ENCODE data around the gene COPB2. TPM values are rescaled to one million over a fixed set of nuclear protein-coding genes. Genes with fewer than 3 reads are reported as not detected.
A peak's percentile ranks its signal among the peaks of the same experiment; 100 is the strongest.

COPB2 gene
- total RNA-seq, 2 donors from 2014 or later, result 161 to 184 TPM

DNA sequence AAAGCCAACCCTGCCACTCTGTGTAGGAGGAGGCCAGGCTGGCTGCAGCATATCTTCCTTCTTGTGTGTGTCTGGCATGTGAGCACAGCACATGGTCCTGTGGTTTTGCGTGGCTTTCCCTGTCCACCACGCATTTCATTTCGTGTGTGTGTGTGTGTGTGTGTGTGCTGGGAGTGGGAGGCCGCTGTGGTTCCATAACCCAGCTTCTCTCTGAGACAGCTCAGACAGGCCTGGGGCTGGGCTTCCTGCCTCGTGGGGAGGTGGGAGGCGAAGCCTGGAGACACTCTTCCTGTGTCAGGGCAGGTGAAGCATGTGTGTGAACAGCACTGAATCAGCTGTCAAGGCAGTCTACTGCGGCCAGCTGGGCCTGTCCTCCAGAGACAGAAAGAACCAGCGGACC lies 61.6 kb downstream of the COPB2 start:
- no peaks in the 10 kb centered on the region for H3K9me3 Mint-ChIP-seq
- WGBS, 2 experiments (ENCODE audit: insufficient coverage in 1 of 2, insufficient read length in 1 of 2), result 91 to 100% methylated on average over 1 to 8 of the region's 8 CpGs
- H3K4me3 Mint-ChIP-seq, result no peak overlapping the region
- H3K4me1 Mint-ChIP-seq, result peaks cover 2% of the 10 kb centered on the region
- Histone ChIP-seq H3K27me3 (ENCODE audit: control insufficient read depth, insufficient read depth, low read length, poor library complexity, severe bottlenecking) (peaks cover 56% of the 10 kb centered on the region), H3K36me3 (ENCODE audit: control insufficient read depth, insufficient read depth, low read length) (no peaks in the 10 kb centered on the region), H3K4me1 (ENCODE audit: control insufficient read depth, insufficient read depth, low read length) (no peaks in the 10 kb centered on the region), H3K27ac (ENCODE audit: low read depth, low read length) (no peak overlapping the region), H3K9ac (ENCODE audit: extremely low read depth, low read length, poor library complexity, severe bottlenecking) (no peak overlapping the region), H3K4me3 (ENCODE audit: low read length) (no peak overlapping the region), H3K9me3 (ENCODE audit: control insufficient read depth, low read length) (no peaks in the 10 kb centered on the region)
- no peak for DNase-seq
- H3K27ac Mint-ChIP-seq, result no peak overlapping the region
- peaks cover 63% of the 10 kb centered on the region for H3K27me3 Mint-ChIP-seq (ENCODE audit: insufficient read depth)
- TF ChIP-seq, protein P1, sequence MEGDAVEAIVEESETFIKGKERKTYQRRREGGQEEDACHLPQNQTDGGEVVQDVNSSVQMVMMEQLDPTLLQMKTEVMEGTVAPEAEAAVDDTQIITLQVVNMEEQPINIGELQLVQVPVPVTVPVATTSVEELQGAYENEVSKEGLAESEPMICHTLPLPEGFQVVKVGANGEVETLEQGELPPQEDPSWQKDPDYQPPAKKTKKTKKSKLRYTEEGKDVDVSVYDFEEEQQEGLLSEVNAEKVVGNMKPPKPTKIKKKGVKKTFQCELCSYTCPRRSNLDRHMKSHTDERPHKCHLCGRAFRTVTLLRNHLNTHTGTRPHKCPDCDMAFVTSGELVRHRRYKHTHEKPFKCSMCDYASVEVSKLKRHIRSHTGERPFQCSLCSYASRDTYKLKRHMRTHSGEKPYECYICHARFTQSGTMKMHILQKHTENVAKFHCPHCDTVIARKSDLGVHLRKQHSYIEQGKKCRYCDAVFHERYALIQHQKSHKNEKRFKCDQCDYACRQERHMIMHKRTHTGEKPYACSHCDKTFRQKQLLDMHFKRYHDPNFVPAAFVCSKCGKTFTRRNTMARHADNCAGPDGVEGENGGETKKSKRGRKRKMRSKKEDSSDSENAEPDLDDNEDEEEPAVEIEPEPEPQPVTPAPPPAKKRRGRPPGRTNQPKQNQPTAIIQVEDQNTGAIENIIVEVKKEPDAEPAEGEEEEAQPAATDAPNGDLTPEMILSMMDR (conservative IDR thresholded peaks at IDR 0.05), result no peak
- no peaks in the 10 kb centered on the region for H3K36me3 Mint-ChIP-seq (ENCODE audit: low read depth)

DNA sequence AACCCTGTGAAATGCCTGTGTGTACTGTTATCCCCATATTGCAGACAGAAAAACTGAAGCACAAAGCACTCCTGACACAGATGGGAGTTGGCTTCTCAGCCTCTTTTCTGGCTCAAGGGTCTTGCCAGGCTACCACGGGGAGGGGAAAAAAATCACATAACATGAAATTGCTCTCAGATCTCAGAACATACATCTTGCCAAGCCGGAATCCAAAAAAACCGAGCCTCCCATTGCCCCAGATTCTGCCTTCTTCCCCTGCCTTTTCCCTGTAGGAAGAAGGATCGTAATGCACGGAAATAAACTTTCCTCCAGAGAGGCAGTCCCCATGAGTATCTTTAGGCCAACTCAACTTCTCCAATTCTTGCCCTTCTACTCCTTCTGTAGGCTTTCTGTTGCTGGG lies 62.2 kb downstream of the COPB2 start:
- Histone ChIP-seq H3K9me3 (ENCODE audit: control insufficient read depth, low read length) (no peaks in the 10 kb centered on the region), H3K36me3 (ENCODE audit: control insufficient read depth, insufficient read depth, low read length) (no peaks in the 10 kb centered on the region), H3K27me3 (ENCODE audit: control insufficient read depth, insufficient read depth, low read length, poor library complexity, severe bottlenecking) (peaks cover 50% of the 10 kb centered on the region), H3K4me3 (ENCODE audit: low read length) (no peak overlapping the region), H3K27ac (ENCODE audit: low read depth, low read length) (no peak overlapping the region), H3K4me1 (ENCODE audit: control insufficient read depth, insufficient read depth, low read length) (no peaks in the 10 kb centered on the region), H3K9ac (ENCODE audit: extremely low read depth, low read length, poor library complexity, severe bottlenecking) (no peak overlapping the region)
- H3K27me3 Mint-ChIP-seq (ENCODE audit: insufficient read depth), result peaks cover 63% of the 10 kb centered on the region
- H3K4me3 Mint-ChIP-seq, result no peak overlapping the region
- H3K9me3 Mint-ChIP-seq, result no peaks in the 10 kb centered on the region
- TF ChIP-seq, protein P1 (conservative IDR thresholded peaks at IDR 0.05), result no peak
- DNase-seq, result no peak
- no peaks in the 10 kb centered on the region for H3K36me3 Mint-ChIP-seq (ENCODE audit: low read depth)
- no peak overlapping the region for H3K27ac Mint-ChIP-seq
- 89 to 91% methylated on average over 3 to 5 of the region's 5 CpGs for WGBS, 2 experiments (ENCODE audit: insufficient coverage in 1 of 2, insufficient read length in 1 of 2)
- peaks cover 2% of the 10 kb centered on the region for H3K4me1 Mint-ChIP-seq

DNA sequence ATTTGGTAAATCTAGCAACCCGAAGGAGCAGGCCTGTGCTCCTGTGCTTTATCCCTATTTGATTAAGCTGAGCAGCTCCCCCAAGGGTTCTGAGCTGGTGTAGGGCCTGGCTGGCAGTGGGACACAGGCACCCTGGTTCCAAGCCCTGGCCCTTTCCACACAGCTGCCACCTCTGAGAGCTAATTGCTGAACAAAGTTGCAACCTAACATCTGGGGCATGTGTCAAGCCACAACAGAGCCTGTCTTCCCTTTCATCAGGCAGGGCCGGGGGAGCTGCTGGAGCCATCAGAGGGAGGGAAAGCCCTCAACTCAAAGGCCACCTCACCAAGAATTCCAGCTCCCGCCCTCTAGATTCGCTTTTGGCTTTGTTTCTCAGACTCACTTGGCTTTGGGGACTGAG lies 62.7 kb downstream of the COPB2 start:
- Histone ChIP-seq H3K27me3 (ENCODE audit: control insufficient read depth, insufficient read depth, low read length, poor library complexity, severe bottlenecking) (peaks cover 44% of the 10 kb centered on the region), H3K4me1 (ENCODE audit: control insufficient read depth, insufficient read depth, low read length) (no peaks in the 10 kb centered on the region), H3K9me3 (ENCODE audit: control insufficient read depth, low read length) (no peaks in the 10 kb centered on the region), H3K27ac (ENCODE audit: low read depth, low read length) (no peak overlapping the region), H3K4me3 (ENCODE audit: low read length) (no peak overlapping the region), H3K9ac (ENCODE audit: extremely low read depth, low read length, poor library complexity, severe bottlenecking) (no peak overlapping the region), H3K36me3 (ENCODE audit: control insufficient read depth, insufficient read depth, low read length) (no peaks in the 10 kb centered on the region)
- H3K9me3 Mint-ChIP-seq, result no peaks in the 10 kb centered on the region
- H3K27me3 Mint-ChIP-seq (ENCODE audit: insufficient read depth), result peaks cover 61% of the 10 kb centered on the region
- peak; percentile 35 for DNase-seq
- peaks cover 2% of the 10 kb centered on the region for H3K4me1 Mint-ChIP-seq
- 75 to 92% methylated on average over 1 to 4 of the region's 4 CpGs for WGBS, 2 experiments (ENCODE audit: insufficient coverage in 1 of 2, insufficient read length in 1 of 2)
- H3K36me3 Mint-ChIP-seq (ENCODE audit: low read depth), result no peaks in the 10 kb centered on the region
- no peak overlapping the region for H3K4me3 Mint-ChIP-seq
- H3K27ac Mint-ChIP-seq, result no peak overlapping the region
- TF ChIP-seq, protein P1 (conservative IDR thresholded peaks at IDR 0.05), result no peak
